Measurements from ENCODE around the gene TMEM53. TPM values are rescaled to one million over a fixed set of nuclear protein-coding genes. Genes with fewer than 3 reads are reported as not detected.

TMEM53 gene
- total and polyA plus RNA-seq, 2 donors (not counting 3 experiments of a cell fraction or from before 2014, with no cell fraction given), result 5.3 to 16.5 TPM

DNA sequence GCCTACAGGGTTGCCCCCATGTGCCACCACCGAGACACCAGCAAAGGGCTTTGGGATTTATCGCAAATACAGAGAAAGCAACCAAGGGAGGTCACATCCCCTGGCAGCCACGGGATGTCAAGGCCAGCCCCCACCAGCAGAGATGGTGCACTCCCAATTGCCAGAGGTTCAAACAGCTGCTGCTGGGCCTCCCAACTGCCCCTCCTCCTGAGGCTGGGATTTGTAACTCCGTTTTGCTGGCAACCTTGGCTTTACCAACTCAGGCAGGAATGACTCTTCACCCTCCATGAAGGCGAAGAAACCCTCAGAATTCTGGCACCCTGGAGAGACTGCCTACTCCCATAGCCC lies 11.6 kb downstream of the TMEM53 start:
- H3K4me1 ChIP-seq (ENCODE audit: control insufficient read depth, extremely low read depth, insufficient read depth, low read length), result no peaks in the 10 kb centered on the region
- H2AFZ ChIP-seq (ENCODE audit: low read depth, low read length), result no peak overlapping the region
- H3K4me2 ChIP-seq (ENCODE audit: insufficient read depth, low read length), result no peak overlapping the region
- no peaks in the 10 kb centered on the region for H3K9me3 ChIP-seq (replicated peaks; ENCODE audit: control insufficient read depth, insufficient read depth, low read length)
- H3K36me3 ChIP-seq (ENCODE audit: control insufficient read depth in 2 of 2, extremely low read depth in 1 of 2, insufficient read depth in 2 of 2, low read length in 2 of 2), result no peaks in the 10 kb centered on the region
- no peaks in the 10 kb centered on the region for H3K79me2 ChIP-seq (ENCODE audit: control insufficient read depth, insufficient read depth, low read length)
- H3K27ac ChIP-seq (ENCODE audit: insufficient read depth, low read depth, low read length), result no peak overlapping the region
- dilution Hi-C loops (cut with MboI; ENCODE audit: extremely low pct_ligation_motif_present, low sequenced_read_pairs) (no loop called here), intact Hi-C loops (cut with micrococcal nuclease) (no loop called here)
- H3K9ac ChIP-seq (replicated peaks; ENCODE audit: extremely low read depth, insufficient read depth, low read length), result no peak overlapping the region
- no peak for FAIRE-seq
- no TSS peak for BruUV-seq (replicated peaks)
- H3K27me3 ChIP-seq (ENCODE audit: control insufficient read depth in 2 of 2, insufficient read depth in 2 of 2, low read length in 2 of 2), result no peaks in the 10 kb centered on the region
- ChIA-PET CTCF (interaction anchor here (0.7 to 3.6 kb wide), 2 partner anchors 10 to 62 kb away, joined by 3 to 18 read pairs; no protein-coding TSS in a partner anchor), POLR2A (no interaction called here)
- no peaks in the 10 kb centered on the region for H3K9me1 ChIP-seq (replicated peaks; ENCODE audit: control insufficient read depth, extremely low read depth, insufficient read depth, low read length)
- DNase-seq (ENCODE audit: low read depth, low spot score), result no peak
- no peak overlapping the region for H3K4me3 ChIP-seq (replicated peaks in 1 of 3; ENCODE audit: insufficient read depth in 1 of 3, low read depth in 1 of 3, low read length in 3 of 3)
- no peaks in the 10 kb centered on the region for H4K20me1 ChIP-seq (replicated peaks; ENCODE audit: control insufficient read depth, extremely low read depth, insufficient read depth, low read length)
- no peak for TF ChIP-seq MYC (IDR thresholded peaks at IDR 0.05; ENCODE audit: low read depth, low read length)
- no peak for TF ChIP-seq POLR2AphosphoS5 (IDR thresholded peaks at IDR 0.05; ENCODE audit: insufficient read depth, low read depth, low read length)
- TF ChIP-seq JUN (IDR thresholded peaks at IDR 0.05; ENCODE audit: borderline replicate concordance, insufficient read depth, insufficient read length, low read depth), result no peak
- no peak for TF ChIP-seq POLR2A (IDR thresholded peaks at IDR 0.05; ENCODE audit: low read depth, low read length)
- TF ChIP-seq FOS (IDR thresholded peaks at IDR 0.05; ENCODE audit: borderline replicate concordance, insufficient read depth, low read length), result no peak
- TF ChIP-seq EZH2 (IDR thresholded peaks at IDR 0.05; ENCODE audit: borderline replicate concordance, low read depth, low read length, severe bottlenecking), result no peak
- no peak for TF ChIP-seq GATA2 (IDR thresholded peaks at IDR 0.05; ENCODE audit: insufficient read depth, insufficient read length, low read depth, low read length)
- no peak for TF ChIP-seq CTCF (IDR thresholded peaks at IDR 0.05; ENCODE audit: extremely low read depth in 1 of 2, insufficient read depth in 1 of 2, low read depth in 1 of 2, low read length in 2 of 2)
- TF ChIP-seq, protein P1, sequence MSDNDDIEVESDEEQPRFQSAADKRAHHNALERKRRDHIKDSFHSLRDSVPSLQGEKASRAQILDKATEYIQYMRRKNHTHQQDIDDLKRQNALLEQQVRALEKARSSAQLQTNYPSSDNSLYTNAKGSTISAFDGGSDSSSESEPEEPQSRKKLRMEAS (IDR thresholded peaks at IDR 0.05; ENCODE audit: insufficient read depth, insufficient read length), result no peak

Data from endothelial cell of umbilical vein (primary cell).